Stimulated activated CD4-positive, alpha-beta T cell treated with anti-CD3 and anti-CD28 coated beads, Interleukin-1b, Interleukin-23, amount 100 ng/mL, for 1 hour (primary cell): ENCODE data around the gene HDC.

ENCODE experiments used
- DNase-seq, 2 donors: peaks; one replicate each; pipeline ENCODE4 v3.0.0-alpha.2; 2020; ENCODE audit warnings: low read depth in 2 of 2

Gene HDC

DNA sequence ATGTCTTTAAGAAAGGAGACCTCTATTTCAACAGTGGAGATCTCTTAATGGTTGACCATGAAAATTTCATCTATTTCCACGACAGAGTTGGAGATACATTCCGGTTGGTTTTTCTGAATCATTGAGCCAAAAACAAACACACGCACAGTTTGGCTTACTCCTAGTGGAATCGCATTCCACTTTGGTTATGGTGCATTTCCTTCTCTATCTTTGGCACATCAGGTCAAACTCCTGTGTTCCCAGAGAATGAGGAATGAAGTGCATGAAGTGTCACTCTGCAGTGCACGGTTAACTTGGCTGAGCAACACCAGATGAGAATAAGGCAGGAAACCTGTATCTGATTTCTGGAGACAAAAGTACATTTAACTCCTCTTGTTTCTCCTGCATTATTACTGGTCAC lies 38.5 kb downstream of the HDC start:
- DNase-seq: no peak

DNA sequence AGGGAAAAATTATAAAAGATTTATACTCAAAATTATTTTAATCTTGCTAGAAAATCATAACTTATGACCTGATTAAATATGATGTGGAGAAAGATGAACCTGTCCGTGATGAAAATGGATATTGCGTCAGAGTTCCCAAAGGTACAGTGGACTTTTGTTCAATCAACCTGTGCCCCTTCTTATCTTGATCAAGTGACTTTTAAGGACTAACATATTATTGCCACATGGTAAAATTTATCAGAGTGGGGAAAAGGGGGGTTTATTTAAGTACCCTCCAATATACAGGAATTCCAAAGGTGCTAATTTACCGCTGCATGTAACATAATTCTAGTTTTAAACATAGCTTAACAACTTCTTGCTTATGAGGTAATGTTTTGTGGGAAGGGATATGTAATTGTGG lies 39.6 kb downstream of the HDC start:
- no peak for DNase-seq

DNA sequence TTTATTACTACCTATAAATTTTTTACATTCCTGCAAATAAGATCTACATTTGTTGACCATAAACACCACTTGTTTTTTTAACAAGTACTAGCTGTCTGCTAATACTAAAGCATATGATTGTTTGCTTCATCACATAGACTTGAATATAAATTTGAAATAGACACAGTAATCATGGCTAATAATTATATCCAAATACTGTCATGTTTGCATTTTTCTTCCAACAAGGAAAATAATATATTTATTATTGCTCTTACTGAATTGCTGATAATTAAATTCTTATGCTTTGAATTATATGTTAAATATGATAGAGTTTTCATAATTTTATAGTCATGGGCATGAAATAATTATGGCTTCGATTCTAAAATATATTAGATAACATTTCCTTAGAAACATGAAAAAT lies 40.5 kb downstream of the HDC start:
- DNase-seq: no peak

DNA sequence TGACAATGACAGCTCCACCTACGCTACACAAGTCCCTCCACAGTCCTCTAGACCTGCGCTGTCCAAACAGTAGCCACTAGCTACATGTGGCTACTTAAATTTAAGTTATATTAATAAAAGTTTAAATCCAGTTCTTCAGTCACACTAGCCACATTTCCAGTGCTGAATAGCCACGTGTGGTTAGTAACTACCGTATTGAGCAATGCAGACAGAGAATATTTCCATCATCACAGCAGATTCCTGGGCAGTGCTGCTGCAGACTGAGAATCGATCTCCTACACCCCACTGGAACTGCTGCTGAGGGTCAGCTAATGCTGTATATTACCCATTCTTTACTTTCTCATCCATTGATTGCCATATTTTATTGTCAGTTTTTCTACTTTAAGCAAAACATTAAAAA lies 40.9 kb downstream of the HDC start:
- DNase-seq: no peak

DNA sequence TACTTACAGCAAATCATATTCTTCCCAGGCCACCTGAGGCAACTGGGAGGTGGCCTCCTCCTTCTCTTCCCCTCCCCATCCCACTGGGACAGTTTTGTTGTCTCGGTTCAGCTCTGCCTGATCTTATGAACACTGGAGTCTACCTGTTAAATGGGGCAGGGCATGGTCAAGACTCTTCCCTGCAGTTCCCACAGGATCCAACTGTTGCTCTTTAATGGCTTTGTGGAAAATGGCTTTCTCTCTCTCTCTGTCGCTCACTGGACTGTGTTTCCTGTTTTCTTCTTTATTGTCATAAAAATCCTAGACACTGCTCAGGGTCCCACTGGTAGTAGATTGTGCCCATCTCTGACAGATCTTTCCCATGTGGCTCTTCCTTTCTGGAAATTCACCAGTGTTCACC lies 43.3 kb downstream of the HDC start:
- DNase-seq: no peak

GRCh38 chr15:50219820-50220219 lies 45.7 kb downstream of the HDC start:
- no peak for DNase-seq

GRCh38 chr15:50218691-50219090 lies 46.8 kb downstream of the HDC start:
- DNase-seq: no peak

- DNase-seq: no peak
These were observed 47.2 kb downstream of the HDC start for GRCh38 chr15:50218291-50218690.

DNA sequence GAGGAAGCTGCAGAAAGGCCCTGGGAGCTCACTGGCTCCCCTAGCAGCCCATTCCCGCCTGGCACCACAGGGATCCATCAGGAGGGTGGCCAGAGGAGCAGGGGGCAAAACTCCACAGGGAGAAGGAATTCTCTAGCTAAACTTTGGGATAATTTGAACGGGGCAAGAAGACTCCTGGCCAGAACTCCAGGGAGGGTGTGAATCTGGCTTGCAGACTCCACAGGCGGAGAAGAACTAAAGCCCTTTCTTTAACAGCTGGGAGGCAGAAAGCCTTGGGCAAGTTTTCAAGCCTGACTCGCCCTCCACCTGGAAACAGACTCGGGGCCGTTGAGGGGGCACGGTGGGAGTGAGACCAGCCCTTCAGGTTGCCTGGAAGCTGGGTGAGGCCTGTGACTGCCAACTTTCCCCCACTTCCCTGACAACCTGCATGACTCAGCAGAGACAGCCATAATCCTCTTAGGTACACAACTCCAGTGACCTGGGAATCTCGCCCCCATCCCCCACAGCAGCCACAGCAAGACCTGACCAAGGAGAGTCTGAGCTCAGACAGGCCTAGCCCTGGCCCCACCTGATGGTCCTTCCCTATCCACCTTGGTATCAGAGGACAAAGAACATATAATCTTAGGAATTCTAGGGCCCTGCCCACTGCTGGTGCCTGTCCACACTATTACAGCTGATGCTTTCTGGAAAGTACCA lies 54.9 kb downstream of the HDC start:
- no peak for DNase-seq

- DNase-seq: no peak
These were observed 55.7 kb downstream of the HDC start for GRCh38 chr15:50209809-50210208.

DNA sequence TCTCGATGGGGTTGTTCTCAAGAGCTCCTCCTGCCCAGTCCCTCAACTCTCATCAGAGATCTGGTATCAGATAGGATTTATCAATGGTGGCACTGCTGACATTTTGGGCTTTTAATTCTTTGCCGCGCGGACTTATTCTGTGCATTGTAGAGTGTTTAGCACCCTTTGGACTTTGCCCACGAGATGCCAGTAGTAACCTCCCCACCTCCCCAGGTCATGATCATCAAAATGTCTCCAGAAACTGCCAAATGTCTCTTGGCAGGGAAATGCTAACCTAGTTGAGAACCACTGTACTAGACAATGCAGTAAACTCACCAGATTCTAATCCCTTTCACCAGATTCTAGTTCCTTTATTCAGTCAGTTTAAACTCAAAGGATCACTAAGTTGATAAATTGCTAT lies 59.5 kb downstream of the HDC start:
- DNase-seq: no peak

DNA sequence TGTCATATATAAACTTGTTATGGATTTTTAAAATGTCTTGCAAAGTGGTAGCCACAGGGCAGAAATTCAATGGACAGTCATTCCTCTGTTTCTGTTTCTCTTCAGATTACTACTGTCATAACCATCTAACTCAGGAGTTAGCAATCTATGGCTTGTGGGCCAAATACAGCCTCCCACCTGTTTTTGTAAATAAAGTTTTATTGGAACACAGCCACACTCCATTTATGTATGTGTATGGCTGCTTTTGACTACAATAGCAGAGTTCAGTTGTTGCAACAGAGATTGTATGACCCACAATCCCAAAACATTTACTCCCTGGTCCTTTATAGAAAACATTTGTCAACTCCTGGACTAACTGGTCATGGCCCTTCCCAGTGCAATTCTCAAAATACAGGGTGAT lies 63.5 kb downstream of the HDC start:
- DNase-seq: no peak

DNA sequence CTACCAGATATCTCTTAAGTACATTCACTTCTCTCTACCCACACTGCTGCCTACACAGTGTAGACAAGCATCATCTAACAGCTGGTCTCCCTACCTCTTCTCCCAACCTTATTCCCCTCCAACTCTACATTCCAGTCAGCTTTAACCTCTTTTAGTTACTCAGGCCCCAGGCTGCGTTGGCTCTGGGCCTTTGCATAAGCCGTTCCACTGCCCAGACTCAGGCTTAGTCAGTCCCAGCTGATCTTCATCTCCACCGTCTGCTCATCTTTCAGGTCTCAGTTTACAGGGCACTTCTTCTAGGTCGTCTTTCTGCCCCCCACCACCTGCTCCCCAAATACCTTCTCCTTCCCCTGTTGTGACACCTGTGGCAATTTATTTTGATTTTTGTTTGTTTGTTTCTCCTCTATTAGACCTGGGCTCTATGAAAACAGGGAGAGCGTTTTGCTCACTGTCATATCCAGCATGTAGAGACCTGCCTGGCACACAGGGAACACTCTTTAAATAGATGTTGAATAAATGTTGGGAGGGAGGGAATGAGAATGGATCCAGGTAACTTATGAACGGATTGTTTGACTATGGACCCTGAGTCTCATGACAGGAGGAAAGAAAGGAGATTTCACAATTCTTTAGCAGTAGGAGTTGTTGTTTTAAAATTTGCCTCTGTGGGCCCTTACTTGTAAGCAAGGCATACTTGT lies 72.5 kb downstream of the HDC start:
- no peak for DNase-seq

GRCh38 chr15:50192164-50192563 lies 73.4 kb downstream of the HDC start:
- no peak for DNase-seq
